Left renal cortex interstitium (tissue), 4 donors: ENCODE measurements around the gene NLGN1. TPM values are rescaled to one million over a fixed set of nuclear protein-coding genes. Genes with fewer than 3 reads are reported as not detected.

Source experiments
- DNase-seq, 4 donors: peaks; one replicate each; pipeline ENCODE4 v3.0.0-alpha.2; 2013; ENCODE audit warnings: low read depth in 4 of 4, low spot score in 2 of 4, missing footprints in 1 of 4
- polyA plus RNA-seq, 4 donors: library from polyadenylated mRNA; unstranded; fragments of 120-200 nt; gene quantifications; one replicate each; pipeline ENCODE4 v1.2.1, GENCODE V29; 2013; ENCODE audit not compliant: insufficient read length in 4 of 4

NLGN1 gene
- polyA plus RNA-seq, 4 donors = 1.7 to 3.9 (median 2.8) TPM

DNA sequence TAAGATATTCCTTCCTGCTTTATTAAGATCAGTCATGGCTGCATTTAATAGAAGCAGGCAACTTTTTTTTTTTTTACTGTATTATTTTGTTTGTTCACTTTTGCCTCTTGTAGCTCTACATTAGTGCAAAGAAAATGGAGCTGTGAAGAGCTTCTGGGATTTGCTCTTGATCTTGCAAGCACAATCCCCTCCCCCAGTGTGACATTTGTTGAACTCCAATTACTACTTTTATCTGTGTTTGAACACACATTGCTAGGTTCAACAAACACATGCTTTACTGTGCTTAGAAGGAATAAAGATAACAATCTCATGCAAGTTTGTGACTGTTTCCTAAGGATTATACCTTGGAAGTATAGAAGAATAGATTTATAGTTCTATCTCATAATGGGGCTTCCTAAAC lies 648.8 kb downstream of the NLGN1 start:
- no peak for DNase-seq

DNA sequence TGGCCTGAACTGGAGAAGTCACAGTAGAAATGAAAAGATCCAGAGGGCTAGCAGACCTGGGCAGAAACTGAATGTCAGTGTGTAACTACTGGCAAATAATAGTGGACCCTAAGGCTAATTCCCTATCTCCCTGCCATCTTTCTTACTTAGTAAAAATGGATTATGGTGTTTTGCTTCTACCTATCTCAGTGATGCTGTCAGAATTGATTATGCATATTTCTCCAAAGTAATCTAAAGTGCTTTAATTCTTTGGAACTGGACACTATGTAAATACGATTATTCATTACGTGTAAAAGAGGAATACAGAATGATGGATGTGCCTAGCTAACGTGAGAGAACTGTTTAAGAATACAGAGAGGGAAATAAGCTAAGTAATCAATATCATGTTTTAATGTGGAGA lies 651.9 kb downstream of the NLGN1 start:
- no peak for DNase-seq

DNA sequence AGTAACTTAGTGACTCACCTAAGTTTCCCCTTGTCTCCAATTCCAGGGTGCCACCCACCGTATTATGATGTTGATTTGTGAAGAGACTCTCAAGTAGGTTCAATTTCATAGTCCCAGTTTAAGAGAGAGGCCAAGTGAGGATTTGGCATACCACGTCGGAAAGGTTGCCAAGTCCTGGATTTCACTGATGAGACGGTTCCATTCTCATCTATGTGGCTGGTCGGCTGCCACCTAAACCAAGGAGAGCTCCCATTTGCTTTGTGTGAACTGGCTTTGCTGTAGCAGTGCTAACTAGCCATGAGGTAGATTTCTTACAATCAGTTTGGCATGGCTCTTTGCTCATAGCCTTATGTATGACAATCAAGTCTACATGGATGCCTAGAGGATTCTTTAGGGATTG lies 653.6 kb downstream of the NLGN1 start:
- DNase-seq = no peak

GRCh38 chr3:174058804-174059203 lies 661.3 kb downstream of the NLGN1 start:
- DNase-seq = no peak

GRCh38 chr3:174060431-174060830 lies 662.9 kb downstream of the NLGN1 start:
- DNase-seq = no peak

DNA sequence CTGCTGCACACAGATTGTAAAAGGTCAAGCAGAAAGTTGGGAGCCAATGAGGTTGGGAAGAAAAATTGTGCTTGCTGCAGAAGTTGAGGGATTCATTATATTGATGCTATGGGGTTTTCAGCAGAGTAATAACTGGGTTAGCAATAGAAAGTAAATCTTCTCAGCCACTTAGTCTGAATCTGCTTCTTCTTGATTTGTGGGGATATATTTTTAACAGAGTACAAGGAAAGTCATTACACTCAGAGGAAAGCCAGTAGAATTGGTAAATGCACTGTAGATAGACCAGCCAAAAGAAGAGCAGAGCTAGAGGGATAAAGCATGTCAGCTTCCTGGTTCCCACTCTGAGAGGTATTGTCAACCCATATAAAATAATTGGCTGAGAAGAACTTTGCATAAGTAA lies 663.6 kb downstream of the NLGN1 start:
- DNase-seq = no peak

DNA sequence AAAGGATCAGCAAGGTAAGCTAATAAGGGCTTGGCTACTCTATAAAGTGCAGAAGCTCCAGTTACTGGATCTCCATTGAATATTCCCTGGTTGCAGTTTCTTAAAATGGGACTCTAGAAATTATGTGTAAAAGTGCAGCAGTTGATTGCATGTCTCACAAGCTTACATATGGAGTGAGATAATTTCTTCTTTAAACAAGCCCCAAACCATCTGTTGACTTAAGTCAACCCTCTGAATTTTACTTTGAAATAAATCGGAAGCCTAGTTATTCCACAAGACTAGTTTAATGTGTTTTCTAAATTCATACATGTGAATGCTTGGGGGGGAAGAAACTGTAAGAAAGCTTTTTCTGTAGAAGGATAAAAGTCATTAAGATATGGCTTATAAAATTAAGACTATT lies 664.2 kb downstream of the NLGN1 start:
- DNase-seq = no peak

DNA sequence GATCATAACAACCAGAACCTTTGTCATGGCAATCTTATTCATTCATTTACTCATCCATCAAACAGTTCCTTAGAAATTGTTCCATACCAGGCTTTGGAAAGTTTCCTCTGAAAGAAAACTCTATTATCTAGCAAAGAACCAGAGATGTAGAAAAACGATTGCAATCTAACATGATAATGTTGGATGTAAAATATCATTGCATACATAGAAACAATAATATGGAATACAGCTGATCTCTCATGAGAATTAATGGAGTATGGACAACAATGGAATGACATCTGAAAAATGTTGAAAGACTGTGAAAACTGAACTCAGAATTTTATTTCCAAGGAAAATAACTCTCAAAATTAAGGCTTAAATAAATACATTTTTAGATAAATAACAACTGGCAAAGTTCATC lies 665.4 kb downstream of the NLGN1 start:
- DNase-seq = no peak

DNA sequence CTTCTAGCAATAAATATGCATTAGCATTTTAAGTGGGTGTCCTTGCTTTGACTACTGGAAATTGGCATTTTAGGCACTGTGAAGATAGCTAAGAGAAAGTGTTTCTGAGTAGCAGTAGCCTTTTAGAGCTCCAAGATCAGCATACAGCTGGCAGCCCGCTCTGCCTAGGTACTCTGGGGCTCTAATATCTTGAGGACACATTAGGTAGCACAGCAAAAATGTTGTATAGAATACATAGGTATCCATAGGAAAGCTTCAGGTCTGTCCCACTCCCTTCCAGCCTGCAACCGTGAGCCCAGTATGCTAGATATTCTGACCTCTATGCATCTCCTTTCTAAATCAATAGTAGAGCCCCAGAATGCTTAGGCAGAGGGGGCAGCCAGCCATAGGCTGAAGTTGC lies 670.5 kb downstream of the NLGN1 start:
- DNase-seq = no peak

- DNase-seq = no peak
Observed at GRCh38 chr3:174072675-174073074, 675.1 kb downstream of the NLGN1 start.

DNA sequence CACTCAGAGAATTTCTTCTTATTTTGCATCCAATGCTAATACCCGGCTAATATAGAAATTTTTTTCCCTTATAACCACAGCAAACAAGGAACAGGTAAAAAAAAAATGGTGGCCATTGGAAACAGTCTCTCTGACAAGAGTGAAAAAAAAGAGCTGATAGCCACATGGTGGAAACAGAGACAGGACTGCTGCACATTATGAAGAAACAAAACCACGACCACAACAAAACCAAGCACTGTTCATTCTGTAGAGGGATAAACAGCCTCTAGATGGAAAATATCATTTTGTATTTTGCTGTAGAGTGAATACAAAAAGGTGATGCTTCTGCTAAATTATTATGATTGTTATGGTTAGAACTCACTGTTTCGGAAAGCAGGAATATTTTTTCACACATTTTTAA lies 686.2 kb downstream of the NLGN1 start:
- DNase-seq = no peak

- DNase-seq = no peak
Observed at GRCh38 chr3:174089592-174089991, 692.0 kb downstream of the NLGN1 start.

DNA sequence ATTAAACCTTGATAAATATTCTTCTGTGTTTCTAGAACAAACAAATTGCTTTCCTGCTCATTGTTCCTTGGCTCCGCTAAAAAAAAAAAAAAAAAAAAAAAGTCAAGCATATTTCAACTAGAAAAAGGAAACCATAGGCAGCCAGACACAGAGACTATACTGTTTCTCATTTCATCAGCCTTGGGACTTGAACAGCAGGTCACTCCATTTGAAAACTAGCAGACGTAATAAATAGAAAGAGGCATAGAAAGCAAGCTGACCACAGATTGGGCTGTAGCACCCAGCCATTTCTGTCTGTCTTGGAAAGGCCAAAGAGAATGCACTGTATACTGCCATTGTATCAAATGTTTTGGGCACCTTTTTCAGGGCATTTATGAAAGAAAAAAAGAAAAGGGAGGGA lies 697.1 kb downstream of the NLGN1 start:
- DNase-seq = no peak

DNA sequence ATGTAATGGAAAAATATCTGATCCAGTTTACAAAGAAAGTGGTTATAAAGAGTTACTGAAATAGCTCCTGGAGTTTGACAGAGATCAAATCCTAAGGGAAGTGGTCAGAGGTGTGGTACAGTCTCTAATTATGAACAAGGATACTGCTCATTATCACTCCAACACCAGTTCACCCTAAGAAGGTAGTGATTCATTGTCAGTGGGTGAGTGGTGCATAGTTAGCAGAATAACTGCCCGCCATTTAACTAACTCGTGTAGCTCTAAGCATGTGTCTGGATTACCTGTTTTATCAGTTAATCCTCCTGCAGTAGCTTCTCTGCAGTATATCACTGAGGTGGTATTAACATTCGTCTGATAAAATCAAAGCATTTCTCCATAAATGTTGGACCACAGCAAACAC lies 700.1 kb downstream of the NLGN1 start:
- no peak for DNase-seq

DNA sequence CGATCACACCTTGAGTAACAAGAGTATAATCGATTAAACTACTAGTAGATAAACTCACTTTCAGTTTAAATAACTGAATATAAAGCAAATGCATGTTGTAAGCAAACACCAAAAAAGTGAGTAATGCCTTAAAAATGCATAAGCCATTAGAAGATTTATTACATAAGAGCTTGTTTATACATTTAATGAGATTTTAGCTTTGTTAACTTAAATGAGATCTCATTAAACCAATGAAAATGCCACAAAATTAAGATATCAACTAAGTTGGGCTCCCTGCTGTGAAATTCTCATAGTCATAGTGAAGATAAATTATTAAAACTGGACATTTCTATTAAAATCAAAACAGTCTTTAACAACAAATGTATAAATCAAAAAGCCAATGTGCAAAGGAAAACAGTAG lies 701.2 kb downstream of the NLGN1 start:
- no peak for DNase-seq

DNA sequence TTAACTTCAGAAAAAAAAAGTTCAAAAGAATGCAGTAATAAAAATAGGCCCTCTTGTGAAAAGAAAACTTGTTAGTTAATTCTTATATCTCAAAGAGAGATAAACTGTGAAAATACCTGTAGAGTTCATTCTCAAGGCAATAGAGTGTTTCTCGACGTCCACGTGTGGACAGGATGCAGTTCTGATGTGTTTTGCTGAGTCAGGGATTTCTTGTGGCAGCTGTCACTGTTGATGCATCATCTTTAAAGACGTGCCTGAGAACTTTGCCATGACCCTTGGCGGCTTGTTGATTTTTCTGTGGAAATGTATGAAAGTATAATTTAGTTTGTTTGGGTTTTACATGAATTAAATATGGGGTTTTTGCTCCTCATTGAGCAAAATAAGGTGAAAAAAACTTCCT lies 702.2 kb downstream of the NLGN1 start:
- DNase-seq = no peak

- DNase-seq = no peak
Observed at GRCh38 chr3:174100744-174101143, 703.2 kb downstream of the NLGN1 start.

DNA sequence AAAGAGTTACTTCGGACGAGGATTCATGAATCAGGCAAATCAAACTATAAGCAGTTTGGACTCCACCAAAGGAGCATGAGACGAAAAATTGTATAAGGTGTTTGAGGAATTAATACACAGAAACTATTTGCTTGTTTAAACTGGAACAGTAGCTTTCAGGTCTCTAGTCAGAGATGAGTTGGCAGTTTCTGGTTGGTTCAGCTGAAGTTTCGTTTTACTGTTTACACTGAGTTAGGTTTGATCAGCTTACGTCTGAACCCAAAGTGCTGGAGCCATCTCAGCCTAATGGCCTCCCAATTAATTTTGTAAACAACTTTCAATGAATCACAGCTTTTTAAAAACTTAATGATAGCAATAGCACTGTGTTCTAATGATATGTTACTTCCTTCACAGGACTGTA lies 703.7 kb downstream of the NLGN1 start:
- DNase-seq = no peak

GRCh38 chr3:174102274-174102673 lies 704.7 kb downstream of the NLGN1 start:
- DNase-seq = no peak

DNA sequence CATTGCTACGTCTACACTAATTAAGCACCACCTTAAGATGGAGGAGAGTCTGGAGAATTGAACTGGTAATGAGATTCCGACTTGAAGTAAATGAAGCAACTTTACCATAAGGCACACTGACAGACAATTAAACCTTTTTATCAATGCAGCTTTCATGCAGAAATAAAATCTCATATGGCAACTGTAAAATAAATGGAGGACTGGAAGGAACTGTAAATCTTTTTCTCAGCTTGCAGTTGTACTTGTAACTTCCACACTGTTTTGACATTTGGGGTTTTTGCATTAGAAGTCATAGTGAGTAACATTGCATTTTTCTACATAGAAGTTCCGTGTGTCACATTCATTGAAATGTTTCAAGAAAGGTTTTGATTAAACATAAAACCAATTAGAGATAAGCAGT lies 705.3 kb downstream of the NLGN1 start:
- DNase-seq = no peak

DNA sequence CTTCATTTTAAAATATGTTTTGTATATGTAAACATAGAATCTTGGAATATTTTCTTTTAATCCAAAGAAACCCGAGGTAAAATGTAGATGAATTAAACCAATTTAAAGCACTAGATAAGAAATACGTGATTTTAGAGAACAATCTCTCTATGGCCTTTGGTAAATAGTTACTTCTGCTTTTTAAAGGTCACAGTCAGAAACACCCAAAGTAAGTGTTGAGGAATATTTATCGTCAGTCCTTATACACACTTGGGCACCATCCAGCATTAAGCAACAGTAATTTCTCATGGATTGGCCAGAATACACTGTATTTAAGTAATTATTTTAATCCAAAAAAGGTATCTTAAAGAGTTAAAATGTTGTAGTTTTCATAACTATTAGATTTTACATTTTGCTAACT lies 713.2 kb downstream of the NLGN1 start:
- no peak for DNase-seq

DNA sequence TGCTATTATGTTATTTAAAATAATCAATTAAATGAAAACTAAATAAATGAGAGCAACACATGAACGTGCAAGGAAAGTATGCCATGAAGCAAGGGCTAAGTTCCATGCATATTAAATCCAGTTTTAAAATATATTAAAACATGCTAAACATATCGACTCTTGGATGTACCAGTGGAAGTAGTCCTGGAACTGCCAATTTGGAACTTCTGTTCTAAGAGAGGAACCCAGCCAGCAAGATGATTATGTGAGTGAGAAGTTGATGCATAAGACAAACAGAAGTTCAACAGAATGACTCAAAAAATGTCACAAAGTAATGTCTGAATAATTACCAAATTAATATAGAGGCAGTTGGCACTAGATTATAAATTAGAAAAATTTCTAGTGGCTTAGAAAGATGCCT lies 714.2 kb downstream of the NLGN1 start:
- no peak for DNase-seq

DNA sequence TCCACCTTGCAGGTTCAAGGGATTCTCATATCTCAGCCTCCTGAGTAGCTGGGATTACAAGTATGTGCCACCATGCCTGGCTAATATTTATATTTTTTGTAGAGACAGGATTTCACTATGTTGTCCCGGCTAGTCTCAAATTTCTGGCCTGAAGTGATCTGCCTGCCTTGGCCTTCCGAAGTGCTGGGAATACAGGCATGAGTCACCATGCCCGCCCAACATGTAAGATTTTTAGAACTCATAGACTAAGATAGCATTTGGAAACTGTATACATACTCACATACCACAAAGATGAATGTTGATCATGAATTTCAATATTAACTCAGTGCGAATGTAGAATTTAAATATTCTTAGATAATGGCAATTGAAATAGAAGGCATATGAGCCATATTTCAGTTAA lies 718.9 kb downstream of the NLGN1 start:
- no peak for DNase-seq

DNA sequence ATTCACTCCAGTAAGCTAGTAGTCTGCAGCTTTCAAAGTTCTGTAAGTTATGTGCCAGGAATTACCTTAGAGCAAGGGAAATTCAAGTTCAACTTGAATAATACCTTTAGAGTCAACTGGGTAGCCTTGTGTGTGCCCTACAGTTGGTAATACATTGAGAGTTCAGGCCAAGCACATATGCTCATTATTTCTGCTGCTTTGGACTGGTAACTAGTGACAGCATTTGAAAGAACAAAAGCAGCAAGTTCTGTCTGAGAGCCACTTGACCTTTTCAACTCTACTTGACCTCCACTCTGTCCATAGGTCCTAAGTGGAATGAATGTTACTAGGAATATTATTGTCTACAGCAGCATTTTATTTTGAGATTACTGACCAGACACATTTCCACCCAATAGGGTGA lies 723.5 kb downstream of the NLGN1 start:
- no peak for DNase-seq
